GDM1 (cell line): ENCODE measurements around the gene SIAH2.
A peak's percentile ranks its signal among the peaks of the same experiment; 100 is the strongest.

Experiments used
- DNase-seq: peaks from one replicate; lab custom pipeline; 2025; lab: John Stamatoyannopoulos, UW

Gene SIAH2

DNA sequence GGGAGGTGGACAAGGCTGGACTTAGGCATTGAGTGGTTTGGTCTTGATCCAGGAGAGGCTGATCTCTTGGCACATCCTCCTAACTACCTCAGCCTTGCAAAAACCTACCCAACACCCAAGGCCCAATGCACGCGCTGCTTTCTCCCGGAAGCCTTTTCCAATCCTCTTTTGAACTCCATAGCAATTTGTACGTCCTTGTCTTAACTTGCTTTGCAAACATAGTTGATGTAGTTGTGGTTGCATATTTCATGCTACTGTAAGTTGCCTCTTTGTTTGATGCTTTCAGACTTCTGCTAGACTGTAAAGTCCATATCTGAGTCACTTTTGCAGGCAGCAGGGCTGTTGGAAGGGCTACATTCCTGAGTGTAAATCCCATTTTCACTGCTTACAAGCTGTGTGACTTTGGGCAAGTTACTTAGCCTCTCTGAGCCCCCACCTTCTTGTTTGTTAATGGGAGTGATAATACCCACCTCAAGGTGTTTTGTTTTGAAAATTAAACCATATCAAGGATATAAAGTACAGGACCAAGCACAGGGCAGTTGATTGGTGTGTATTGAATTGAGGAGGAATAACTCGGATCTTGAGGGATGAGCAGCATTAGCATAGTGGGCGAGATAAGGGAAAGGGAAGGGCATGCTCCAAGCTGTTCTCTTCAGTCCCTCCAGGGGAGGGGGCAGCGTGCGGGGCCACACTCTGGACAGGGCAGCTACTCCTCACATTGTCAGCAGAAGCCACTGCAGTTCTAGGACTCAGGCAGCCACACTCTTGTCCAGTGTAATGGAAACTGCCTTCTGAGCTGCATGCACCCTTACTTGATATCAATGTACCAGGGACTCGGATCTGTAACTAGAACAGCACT lies 28.8 kb downstream of the SIAH2 start:
- no peak for DNase-seq

DNA sequence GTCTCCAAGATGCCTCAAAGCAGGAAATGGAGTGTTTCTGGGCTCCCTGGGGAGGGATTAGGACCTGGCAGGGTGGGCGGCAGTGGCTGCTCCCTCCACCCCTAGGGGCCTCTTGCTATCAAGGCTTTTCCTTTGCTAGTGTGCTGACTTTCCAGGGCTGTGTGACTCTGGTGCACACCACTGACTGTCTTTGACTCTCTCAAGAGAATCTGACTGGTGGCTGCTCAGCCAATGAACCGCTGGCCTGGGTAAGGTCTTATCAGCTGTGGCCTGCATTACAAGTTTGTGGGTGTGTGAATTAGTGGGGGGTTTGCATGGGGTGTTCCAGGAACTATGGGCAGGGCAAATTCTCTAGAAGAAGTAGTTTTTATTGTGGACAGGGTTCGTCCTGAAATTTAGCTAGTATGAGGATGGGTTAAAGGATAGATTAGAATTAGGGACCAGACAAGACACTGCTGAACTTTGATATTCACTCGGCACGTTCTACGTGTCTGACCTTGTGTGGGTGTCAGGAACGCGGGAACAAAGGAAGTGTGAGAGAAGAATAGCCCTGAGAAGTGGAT lies 29.5 kb downstream of the SIAH2 start:
- no peak for DNase-seq

DNA sequence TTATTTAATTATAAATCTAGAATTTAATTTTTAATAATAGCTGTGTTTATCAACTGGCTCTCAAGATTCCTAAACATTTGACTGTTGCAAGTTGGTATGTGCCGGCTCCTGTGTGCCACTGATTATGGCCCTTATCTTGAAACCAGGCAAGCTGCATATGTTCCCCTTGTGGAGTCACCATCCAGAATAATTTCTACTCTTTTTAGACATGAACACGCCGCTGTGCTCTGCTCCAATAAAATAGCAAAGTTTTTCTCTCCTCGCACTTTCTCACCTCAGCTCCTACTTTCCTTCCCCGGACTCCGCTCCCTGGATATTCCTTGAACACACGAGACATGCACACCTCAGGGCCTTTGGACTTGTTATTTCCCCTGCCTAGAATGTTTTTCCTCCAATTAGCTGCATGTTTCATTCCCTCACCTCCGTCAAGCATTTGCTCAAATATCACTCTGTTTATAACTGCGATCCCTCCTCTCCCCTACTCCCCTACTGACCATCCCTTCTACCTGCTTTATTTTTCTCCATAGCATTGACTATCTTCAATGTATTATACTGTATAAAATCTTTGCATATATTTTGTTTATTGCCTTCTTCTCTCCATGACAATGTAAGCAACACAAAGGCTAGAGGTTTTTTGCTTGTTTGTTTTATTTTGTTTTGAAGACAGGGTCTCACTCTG lies 33.1 kb downstream of the SIAH2 start:
- no peak for DNase-seq

DNA sequence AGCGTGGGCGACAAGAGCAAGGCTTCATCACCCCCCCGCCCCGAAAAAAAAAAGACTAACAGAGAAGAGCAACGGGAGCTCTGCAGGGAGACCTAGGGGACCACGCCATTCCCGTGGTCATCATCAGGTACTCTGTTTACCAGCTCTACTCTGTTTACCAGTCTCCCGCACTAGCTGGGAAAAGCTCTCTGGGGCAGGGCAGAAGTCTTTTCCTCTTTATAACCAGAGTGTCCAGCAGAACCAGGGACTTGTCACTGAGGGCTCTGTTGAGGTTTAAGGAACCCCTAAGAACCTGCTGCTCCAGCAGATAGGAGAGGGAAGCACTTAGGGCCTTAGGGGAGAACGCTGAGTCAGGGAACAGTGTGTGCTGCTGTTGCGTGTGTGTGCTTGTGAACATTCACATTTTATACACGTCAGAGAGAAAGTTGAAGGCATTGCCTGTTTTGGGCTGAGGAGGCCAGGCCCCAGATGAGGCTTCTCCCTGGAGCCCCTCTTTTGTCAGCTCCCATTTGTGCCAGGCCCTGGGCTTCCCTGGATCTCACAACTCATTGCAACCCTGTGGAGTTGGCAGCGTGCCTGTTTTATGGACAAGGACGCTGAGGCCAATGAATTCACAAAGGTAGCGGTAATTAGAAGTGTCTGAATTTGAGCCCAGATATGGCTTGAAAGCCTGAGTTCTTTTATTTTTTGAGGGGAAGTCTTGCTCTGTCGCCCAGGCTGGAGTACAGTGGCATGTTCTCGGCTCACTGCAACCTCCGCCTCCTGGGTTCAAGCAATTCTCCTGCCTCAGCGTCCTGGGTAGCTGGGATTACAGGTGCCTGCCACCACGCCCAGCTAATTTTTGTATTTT lies 35.1 kb downstream of the SIAH2 start:
- no peak for DNase-seq

GRCh38 chr3:150725548-150725947 lies 37.4 kb downstream of the SIAH2 start:
- DNase-seq = no peak

DNA sequence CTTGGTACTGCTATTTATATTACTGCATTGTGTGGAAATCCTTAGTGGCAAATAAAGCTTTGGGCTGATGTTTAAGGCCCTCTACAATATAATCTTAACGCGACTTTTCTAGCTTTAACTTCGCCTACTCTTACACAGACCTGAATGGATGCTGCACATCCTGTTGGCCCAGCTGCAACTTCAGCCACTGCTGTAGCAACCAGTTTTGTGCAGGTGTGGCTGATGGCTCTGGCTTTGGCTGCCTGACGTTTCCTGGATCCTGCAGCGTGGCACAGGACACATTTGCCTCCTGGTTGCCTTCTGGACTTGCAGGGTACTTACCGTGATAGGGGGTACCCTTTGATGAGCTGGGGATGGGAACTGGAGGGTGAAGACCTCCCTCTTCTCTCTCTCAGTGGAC lies 39.0 kb downstream of the SIAH2 start:
- no peak for DNase-seq

DNA sequence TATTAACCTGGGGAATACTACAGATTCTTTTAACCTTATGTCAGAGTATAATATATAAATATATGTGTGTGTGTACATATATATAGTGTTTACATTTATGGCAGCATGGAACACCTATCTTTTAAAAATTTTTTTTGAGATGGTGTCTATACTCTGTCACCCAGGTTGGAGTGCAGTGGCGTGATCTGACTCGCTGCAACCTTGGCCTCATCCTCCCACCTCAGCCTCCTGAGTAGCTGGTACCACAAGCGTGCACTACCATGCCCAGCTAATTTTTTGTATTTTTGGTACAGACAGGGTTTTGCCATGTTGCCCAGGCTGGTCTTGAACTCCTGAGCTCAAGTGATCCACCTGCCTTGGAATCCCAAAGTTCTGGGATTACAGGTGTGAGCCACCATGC lies 40.7 kb downstream of the SIAH2 start:
- DNase-seq = no peak

DNA sequence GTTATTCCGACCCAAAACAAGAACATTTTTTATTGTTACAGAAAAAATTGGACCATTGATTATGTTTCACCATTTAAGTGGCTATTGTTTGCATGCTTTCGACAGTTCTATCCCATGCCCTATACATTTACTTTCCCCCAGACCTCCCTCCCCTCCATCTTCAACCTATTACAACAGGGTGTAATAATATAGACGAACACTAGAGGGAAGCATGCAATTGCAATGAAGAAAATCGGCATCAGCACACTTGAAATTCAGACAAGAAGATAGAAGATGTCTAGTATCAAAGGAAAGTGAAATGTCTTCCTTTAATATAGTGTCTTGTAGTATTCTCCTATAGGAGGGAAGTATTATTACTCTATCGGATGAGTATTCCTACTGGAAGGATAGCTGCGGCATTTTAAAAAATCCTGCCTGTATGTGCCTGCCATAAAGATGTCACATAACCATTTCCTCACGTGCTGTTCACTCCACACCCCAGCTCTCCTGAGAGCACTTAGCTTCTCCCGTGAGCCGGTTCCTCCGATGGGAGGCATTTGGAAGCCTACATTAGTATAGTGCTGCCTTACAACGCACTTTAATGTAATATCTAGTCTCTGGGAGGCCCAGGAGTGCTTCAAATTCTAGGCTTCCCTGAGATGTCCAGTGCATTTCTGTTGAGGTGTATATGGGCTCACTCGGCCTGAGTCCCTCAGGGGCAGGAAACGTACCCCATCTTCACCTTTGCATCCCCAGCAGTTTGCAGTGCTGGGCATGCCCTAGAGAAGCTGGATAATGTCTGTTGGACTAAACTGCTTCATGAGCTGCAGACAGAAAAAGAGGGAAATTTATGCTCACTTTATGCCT lies 41.5 kb downstream of the SIAH2 start:
- DNase-seq = peak; percentile 50

- DNase-seq = no peak
Observed at GRCh38 chr3:150720444-150720843, 42.5 kb downstream of the SIAH2 start.

- DNase-seq = no peak
Observed at GRCh38 chr3:150710097-150710496, 52.9 kb downstream of the SIAH2 start.

GRCh38 chr3:150703756-150704344 lies 59.1 kb downstream of the SIAH2 start, which contains the start of gene ERICH6:
Gene ERICH6, minus strand, starts transcription at chr3:150703920. Its CDS starts 22 bp downstream, at chr3:150703898.
- peak; percentile 65 for DNase-seq

DNA sequence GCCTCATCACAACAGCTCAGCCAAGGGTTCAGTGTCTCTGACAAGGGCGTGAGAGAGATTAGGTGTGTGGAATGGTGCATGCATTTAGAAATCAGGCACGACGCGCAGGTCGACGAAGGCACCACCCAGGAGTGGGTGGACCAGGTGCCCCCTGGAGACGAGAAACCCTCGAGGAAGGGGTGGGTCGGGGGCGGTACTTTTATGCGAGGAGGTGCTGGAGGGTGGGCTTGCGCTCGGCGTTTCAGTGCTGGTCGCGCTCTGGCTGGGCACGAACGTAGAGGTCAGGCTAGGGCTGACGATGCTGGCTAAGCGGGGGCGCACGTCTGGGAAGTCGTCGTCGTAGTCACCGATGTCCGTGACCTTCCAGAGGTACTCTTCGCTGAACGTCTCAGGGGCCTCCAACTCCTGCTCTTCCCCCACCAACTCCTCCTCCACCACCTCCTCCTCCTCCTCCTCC lies 59.6 kb downstream of the SIAH2 start:
- DNase-seq = no peak

- no peak for DNase-seq
Observed at GRCh38 chr3:150699068-150699639, 63.8 kb downstream of the SIAH2 start.

GRCh38 chr3:150697646-150698045 lies 65.3 kb downstream of the SIAH2 start:
- no peak for DNase-seq

- no peak for DNase-seq
Observed at GRCh38 chr3:150691414-150692040, 71.4 kb downstream of the SIAH2 start.
